Measurements from ENCODE around the gene COL9A1. TPM values are rescaled to one million over a fixed set of nuclear protein-coding genes. Genes with fewer than 3 reads are reported as not detected.

The COL9A1 gene
- polyA plus RNA-seq, 1 of the 3 experiments (the other 2 are of a cell fraction): 0.05 TPM

- Histone ChIP-seq H4K20me1 (ENCODE audit: insufficient read depth) (no peaks in the 10 kb centered on the region), H3K9ac (no peak overlapping the region), H2AFZ (ENCODE audit: low read depth) (no peak overlapping the region), H3K79me2 (ENCODE audit: insufficient read depth) (no peaks in the 10 kb centered on the region), H3K9me2 (no peaks in the 10 kb centered on the region), H3K27me3 (ENCODE audit: insufficient read depth) (0 out of 2 replicates have a peak, but pooled peaks cover 6% of the 10 kb centered on the region), H3K4me1 (ENCODE audit: control insufficient read depth in 1 of 2, insufficient read depth in 2 of 2, low read depth in 1 of 2, low read length in 1 of 2) (no peaks in the 10 kb centered on the region), H3K4me2 (no peak overlapping the region), H3K4me3 (ENCODE audit: low read depth in 2 of 2, low read length in 1 of 2) (no peak overlapping the region), H3F3A (replicated peaks; ENCODE audit: insufficient read depth) (no peaks in the 10 kb centered on the region), H3K36me3 (replicated peaks in 1 of 2; ENCODE audit: control insufficient read depth in 1 of 2, insufficient read depth in 2 of 2, low read length in 1 of 2) (no peaks in the 10 kb centered on the region), H3K27ac (ENCODE audit: low read depth in 2 of 2, low read length in 1 of 2) (no peak overlapping the region), H3K9me3 (no peaks in the 10 kb centered on the region)
- TF ChIP-seq FOXM1 (IDR thresholded peaks at IDR 0.05; ENCODE audit: low read depth) (no peak), EP300 (IDR thresholded peaks at IDR 0.05; ENCODE audit: borderline replicate concordance in 1 of 2, low read depth in 1 of 2, low read length in 1 of 2) (no peak), SMC3 (IDR thresholded peaks at IDR 0.05; ENCODE audit: low read depth, low read length) (no peak), RAD21 (IDR thresholded peaks at IDR 0.05; ENCODE audit: low read length) (no peak), REST (IDR thresholded peaks at IDR 0.05; ENCODE audit: low read depth, low read length) (no peak), NFIC (IDR thresholded peaks at IDR 0.05; ENCODE audit: borderline replicate concordance) (no peak), ZBTB33 (IDR thresholded peaks at IDR 0.05; ENCODE audit: borderline replicate concordance, low read depth) (no peak), EZH2phosphoT487 (IDR thresholded peaks at IDR 0.05; ENCODE audit: borderline replicate concordance, low read depth) (no peak), TCF12 (IDR thresholded peaks at IDR 0.05) (no peak), MEF2A (IDR thresholded peaks at IDR 0.05; ENCODE audit: borderline replicate concordance, low read depth) (no peak), YY1 (IDR thresholded peaks at IDR 0.05; ENCODE audit: low read depth) (no peak), FOXJ3 (CRISPR knock-in tag; IDR thresholded peaks at IDR 0.05) (no peak), NRF1 (IDR thresholded peaks at IDR 0.05; ENCODE audit: low read depth, low read length) (no peak), POLR2AphosphoS5 (IDR thresholded peaks at IDR 0.05; ENCODE audit: low read depth, low read length) (no peak)
- TF ChIP-seq, protein P1, sequence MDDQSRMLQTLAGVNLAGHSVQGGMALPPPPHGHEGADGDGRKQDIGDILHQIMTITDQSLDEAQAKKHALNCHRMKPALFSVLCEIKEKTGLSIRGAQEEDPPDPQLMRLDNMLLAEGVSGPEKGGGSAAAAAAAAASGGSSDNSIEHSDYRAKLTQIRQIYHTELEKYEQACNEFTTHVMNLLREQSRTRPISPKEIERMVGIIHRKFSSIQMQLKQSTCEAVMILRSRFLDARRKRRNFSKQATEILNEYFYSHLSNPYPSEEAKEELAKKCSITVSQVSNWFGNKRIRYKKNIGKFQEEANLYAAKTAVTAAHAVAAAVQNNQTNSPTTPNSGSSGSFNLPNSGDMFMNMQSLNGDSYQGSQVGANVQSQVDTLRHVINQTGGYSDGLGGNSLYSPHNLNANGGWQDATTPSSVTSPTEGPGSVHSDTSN (IDR thresholded peaks at IDR 0.05): no peak
- TF ChIP-seq, protein P2, sequence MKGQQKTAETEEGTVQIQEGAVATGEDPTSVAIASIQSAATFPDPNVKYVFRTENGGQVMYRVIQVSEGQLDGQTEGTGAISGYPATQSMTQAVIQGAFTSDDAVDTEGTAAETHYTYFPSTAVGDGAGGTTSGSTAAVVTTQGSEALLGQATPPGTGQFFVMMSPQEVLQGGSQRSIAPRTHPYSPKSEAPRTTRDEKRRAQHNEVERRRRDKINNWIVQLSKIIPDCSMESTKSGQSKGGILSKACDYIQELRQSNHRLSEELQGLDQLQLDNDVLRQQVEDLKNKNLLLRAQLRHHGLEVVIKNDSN (IDR thresholded peaks at IDR 0.05; ENCODE audit: borderline replicate concordance, low read depth): no peak
- TF ChIP-seq, protein P3, sequence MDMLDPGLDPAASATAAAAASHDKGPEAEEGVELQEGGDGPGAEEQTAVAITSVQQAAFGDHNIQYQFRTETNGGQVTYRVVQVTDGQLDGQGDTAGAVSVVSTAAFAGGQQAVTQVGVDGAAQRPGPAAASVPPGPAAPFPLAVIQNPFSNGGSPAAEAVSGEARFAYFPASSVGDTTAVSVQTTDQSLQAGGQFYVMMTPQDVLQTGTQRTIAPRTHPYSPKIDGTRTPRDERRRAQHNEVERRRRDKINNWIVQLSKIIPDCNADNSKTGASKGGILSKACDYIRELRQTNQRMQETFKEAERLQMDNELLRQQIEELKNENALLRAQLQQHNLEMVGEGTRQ (IDR thresholded peaks at IDR 0.05; ENCODE audit: borderline replicate concordance, low read depth, low read length): no peak
- TF ChIP-seq, protein P4, sequence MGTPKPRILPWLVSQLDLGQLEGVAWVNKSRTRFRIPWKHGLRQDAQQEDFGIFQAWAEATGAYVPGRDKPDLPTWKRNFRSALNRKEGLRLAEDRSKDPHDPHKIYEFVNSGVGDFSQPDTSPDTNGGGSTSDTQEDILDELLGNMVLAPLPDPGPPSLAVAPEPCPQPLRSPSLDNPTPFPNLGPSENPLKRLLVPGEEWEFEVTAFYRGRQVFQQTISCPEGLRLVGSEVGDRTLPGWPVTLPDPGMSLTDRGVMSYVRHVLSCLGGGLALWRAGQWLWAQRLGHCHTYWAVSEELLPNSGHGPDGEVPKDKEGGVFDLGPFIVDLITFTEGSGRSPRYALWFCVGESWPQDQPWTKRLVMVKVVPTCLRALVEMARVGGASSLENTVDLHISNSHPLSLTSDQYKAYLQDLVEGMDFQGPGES (IDR thresholded peaks at IDR 0.05; ENCODE audit: low read depth, low read length): no peak
- POLR2A ChIA-PET: no interaction called here
- WGBS (ENCODE audit: low lambda C conversion rate): 61% methylated on average over 2 of the region's 2 CpGs
- DNase-seq: no peak
- CTCF ChIA-PET: interaction anchor here (0.9 to 5.8 kb wide), 8 partner anchors 10 to 455 kb away, joined by 3 to 70 read pairs (median 4); no protein-coding TSS in a partner anchor
These were observed 71.6 kb downstream of the COL9A1 start for GRCh38 chr6:70231311-70231710.
